ENCODE measurements around the gene XRRA1.

The XRRA1 gene

DNA sequence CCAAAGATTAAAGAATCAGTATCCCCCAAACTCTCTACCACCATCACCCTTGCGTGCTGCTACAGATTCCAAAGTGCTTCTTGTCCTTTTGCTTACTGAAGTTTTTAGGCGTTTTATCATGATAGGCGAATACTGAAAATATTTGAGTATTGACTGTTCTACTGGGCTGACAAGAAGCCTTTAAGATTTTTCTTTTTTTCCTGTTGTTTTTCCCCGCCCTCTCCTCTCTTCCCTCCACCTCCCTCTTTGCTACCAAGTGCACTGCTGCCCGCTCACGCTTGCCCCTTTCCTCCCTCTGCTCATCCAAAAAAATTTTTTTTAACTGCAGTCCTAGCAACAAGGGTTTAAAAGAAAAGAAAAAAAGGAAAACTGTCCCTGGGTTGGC is 854 bp upstream of the XRRA1 start:
- DNase-seq, result no peak

GRCh38 chr11:74948546-74948897 is 369 bp downstream of the XRRA1 start:
- DNase-seq, result no peak

GRCh38 chr11:74942073-74942759 is 6.7 kb downstream of the XRRA1 start:
- no peak for DNase-seq

DNA sequence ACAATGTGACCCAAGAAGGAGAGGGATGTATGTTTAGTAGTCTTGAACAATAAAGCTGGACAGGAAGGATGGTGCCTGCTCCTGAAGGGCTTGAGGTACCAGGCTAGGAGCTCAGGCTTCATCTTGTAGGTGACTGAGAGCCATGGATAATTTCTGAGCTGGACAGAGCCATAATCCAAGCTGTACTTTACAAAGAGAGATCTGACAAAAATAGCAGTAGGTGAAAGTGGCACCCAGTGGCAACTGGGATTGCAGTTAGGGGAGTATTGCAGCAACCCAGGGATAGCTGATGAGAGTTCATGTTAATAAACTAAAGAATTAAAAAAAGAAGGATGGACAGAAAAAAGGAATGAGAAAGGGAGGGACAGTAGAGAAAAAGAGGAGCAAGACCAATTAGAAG is 7.4 kb downstream of the XRRA1 start:
- DNase-seq, result no peak

GRCh38 chr11:74937696-74938475 is 11.0 kb downstream of the XRRA1 start:
- no peak for DNase-seq

GRCh38 chr11:74936976-74937375 is 11.9 kb downstream of the XRRA1 start:
- no peak for DNase-seq

DNA sequence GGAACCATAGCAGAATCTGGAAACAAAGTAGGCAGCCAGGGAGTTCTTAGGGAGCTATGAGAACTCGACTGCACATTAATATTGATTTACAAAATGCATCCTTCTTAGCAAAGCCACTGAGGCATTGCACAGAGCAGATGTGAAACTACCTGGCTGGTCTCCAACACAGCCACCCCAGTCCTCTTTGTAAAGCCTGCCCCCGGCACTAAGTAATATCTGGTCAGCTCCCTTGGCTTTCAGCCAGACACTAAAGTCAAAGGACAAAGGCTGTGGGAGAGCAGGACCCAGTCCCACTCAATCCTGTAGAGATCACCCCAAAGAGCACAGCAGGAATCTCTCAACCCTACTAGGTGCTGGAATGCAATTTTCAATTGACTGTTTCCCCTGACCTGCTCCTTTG is 12.8 kb downstream of the XRRA1 start:
- DNase-seq, result no peak

GRCh38 chr11:74935285-74935684 is 13.6 kb downstream of the XRRA1 start:
- DNase-seq, result no peak

- DNase-seq, result no peak
Observed at GRCh38 chr11:74933765-74934164, 15.1 kb downstream of the XRRA1 start.

DNA sequence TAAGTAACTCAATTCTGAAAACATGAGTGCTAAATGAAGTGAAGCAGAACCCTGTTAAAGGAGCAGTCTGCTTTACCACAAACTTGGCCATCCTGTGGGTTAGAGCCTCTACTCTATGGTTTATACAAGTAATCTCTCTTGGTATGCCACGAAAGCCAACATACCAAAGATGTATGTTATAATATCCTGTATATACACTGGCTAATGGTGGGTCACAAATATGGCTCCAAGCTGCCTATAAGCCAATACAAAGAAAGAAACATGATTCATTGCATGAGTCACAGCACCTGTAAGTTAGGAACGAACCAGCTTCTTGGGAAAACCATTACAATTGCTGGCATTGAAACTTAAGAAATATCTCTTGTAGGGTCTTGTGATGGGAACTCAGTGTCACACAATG is 16.1 kb downstream of the XRRA1 start:
- no peak for DNase-seq

DNA sequence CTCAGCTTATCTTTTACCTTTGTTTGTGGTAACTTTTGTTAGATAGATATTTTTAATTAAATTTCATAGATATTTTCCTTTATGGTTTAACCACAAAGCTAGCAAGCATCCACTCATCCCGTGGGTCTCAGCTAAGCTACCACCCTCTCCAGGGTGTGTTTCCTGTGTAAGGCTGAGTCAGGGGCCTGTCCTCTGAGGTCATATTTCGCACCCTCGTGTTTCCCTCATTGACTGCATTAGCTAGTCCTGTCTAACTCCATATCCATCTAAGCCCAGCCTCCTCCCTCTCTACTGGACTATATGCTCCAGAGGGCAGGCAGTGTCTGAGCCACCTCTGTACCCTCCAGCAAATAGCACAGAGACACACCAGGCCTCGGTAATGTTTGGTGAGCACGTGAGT is 16.7 kb downstream of the XRRA1 start:
- no peak for DNase-seq

DNA sequence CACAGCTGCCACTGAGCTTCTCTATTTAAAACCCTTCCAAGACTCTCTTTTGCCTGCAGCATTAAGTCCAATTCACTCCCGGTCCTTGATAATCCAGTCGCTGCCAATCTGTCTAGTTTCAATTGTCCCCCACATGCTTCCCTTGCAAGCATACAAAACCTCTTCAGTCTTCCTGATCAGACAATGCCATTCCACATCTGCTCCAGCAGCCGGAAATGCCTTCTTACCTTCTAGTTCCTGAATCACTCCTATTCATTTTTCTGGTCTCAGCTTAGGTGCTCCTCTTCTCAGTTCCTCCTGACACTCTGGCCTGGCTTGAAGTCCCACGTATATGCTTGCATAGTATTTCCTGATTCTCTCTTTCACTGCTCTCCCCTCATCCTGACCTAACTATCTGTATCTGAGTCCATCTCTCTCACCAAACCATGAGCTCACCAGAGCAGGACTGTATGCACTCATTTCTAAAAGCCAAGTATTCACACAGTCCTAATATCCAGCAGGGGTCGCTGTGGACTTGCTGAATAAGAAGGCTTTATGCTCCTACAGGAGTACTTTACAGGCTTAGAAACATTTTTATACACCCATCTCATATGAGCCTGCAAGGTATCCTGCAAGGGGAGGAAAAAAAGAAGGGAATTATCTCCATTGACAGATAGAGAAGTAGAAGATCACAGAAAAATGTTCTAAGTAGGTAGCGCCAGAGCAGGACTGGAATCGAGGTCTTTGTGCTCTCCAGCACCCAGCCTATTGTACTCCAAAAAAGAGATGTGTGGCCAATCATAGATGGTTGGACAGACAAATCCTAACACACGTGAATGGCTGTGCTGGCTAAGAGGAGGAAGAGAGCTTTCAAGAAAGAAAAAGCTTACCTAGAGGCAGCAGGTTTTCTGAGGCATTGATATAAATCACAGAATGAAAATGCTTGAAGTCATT is 19.2 kb downstream of the XRRA1 start:
- DNase-seq, result peak; percentile 61

- DNase-seq, result no peak
Observed at GRCh38 chr11:74927496-74927895, 21.4 kb downstream of the XRRA1 start.

DNA sequence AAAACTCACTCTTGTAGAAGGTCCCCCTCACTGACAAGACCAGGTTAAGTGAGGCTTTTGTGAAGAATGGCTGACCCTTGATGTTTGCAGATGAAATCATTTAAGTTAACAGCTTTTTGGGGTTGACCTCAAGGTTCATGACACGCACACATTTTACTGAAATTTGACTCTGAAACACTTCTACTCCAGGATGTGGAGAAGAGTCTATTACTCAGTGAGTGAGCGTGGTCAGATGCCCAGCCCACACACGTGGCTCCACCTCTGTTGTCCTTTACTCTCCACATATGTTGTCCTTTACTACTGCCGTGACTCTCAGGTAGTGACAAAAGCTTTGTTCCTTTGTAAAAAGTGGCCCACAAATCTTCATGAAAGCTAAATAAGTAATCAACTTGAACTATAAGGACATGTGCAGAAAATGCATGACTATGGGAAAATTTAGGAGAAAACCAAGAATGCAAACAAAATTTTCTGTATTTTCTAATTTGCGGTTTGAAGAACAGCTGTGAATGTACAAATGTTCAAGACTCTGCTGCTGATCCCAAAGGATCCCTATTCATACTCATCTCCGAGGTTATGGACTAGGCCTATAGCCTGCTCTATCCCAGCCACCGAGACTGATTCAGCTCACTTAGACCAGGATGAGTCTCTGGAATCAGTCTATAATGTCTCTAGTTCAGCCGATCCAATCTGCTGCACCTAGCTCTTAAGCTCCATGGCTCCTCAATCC is 22.4 kb downstream of the XRRA1 start:
- no peak for DNase-seq

- DNase-seq, result no peak
Observed at GRCh38 chr11:74925281-74925680, 23.6 kb downstream of the XRRA1 start.

DNA sequence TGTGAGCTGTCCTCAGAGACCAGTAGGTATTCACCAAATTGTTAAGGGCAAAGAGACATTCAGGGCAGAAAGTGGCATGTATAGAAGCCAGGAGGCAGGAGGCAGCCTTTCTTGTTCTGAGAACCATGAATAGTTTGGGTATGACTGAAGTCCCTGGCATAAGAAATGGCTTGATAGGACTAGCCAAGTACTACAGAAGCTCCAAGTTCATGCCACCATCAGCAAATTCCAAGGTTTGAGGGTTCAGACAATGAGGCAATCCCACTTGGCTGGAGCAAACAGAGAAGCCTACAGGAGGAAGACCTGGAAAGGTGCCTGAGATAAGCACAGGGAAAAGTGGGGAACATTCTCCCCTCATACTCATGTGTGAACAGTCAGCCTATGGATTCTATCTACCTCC is 25.8 kb downstream of the XRRA1 start:
- DNase-seq, result no peak

- no peak for DNase-seq
Observed at GRCh38 chr11:74909812-74910211, 39.1 kb downstream of the XRRA1 start.

DNA sequence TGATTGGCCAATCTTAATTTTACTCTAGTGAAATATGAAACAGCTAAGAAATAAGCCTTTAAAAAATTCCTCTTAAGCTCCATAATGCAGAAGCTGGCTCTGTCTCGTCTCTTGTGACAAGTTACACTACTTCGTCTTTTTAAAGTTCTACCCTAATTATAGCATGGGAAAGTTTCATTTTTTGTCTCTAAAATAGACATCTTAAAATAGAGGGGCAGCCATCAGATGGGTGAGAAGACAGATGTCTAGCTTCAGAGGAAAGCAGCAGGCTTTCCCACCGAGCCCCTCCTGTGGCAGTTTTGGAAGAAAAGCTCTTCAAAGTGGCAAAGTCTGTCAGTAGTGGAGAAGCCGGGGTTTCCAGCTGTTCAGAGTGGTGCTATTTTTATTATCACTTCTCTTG is 39.5 kb downstream of the XRRA1 start:
- no peak for DNase-seq

- no peak for DNase-seq
Observed at GRCh38 chr11:74905326-74905725, 43.6 kb downstream of the XRRA1 start.

GRCh38 chr11:74902342-74902741 is 46.5 kb downstream of the XRRA1 start:
- DNase-seq, result no peak

DNA sequence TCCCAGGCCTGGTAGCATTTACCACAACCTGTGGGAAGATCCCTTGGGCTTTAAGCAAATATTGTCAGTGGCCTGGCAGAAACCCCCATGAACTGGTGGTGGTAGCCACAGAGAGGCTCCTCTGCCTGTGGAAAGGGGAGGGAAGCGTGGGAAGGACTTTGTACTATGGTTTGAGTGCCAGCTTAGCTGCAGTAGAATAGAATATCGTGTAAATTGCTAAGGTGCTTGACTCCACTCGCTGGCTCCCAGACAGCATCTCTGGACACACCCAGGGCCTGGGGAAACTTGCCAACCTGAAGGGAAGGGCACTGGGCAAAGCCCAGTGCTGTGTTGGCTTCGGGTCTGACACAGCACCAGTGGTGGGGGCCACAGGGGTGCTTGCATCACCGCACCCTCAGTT is 52.6 kb downstream of the XRRA1 start:
- no peak for DNase-seq

GRCh38 chr11:74895340-74896116 is 53.4 kb downstream of the XRRA1 start:
- DNase-seq, result no peak

Data from amniotic stem cell (primary cell).